Kidney (tissue), 14 donors: Measurements from ENCODE around the gene SP110. TPM values are rescaled to one million over a fixed set of nuclear protein-coding genes. Genes with fewer than 3 reads are reported as not detected.

Source experiments
- DNase-seq, 5 donors: peaks; one replicate each; pipeline ENCODE4 v3.0.0-alpha.2; 2013 to 2020
- FAIRE-seq: peaks from 2 replicates; lab custom pipeline; 2012; peaks lifted over from hg19 to GRCh38; lab: Jason Lieb, UNC
- H3K27ac ChIP-seq, 2 donors: one replicate each; pipeline ENCODE4 v1.7.0; 2013; ENCODE audit warnings: low read depth in 2 of 2, low read length in 2 of 2, inconsistent platforms in 1 of 2
- H3K27me3 ChIP-seq: one replicate; pipeline ENCODE4 v1.7.1; 2013; ENCODE audit warnings: low read length, inconsistent platforms; ENCODE audit not compliant: control insufficient read depth, insufficient read depth
- H3K36me3 ChIP-seq, 3 donors: one replicate each; pipeline versions ENCODE4 v1.7.0 to v1.7.1; 2013; ENCODE audit warnings: low read length in 3 of 3, control low read depth in 1 of 3, inconsistent platforms in 1 of 3; ENCODE audit not compliant: insufficient read depth in 3 of 3, control insufficient read depth in 2 of 3
- H3K4me1 ChIP-seq, 3 donors: one replicate each; pipeline versions ENCODE4 v1.7.0 to v1.7.1; 2013; ENCODE audit warnings: low read length in 3 of 3, inconsistent platforms in 1 of 3, low read depth in 1 of 3; ENCODE audit not compliant: control insufficient read depth in 2 of 3, insufficient read depth in 2 of 3
- H3K4me3 ChIP-seq, 3 donors: one replicate each; pipeline versions ENCODE4 v1.7.0 to v1.8.1; 2013; ENCODE audit warnings: low read length in 3 of 3, control low read depth in 1 of 3, inconsistent platforms in 1 of 3
- H3K9ac ChIP-seq, 3 donors: one replicate each; pipeline versions ENCODE4 v1.7.0 to v1.7.1; 2013; ENCODE audit warnings: low read length in 3 of 3, control low read depth in 1 of 3, inconsistent platforms in 1 of 3
- H3K9me3 ChIP-seq, 3 donors: one replicate each; pipeline versions ENCODE4 v1.7.0 to v1.7.1; 2013; ENCODE audit warnings: low read length in 3 of 3, control low read depth in 1 of 3, inconsistent platforms in 1 of 3; ENCODE audit not compliant: control insufficient read depth in 2 of 3, insufficient read depth in 1 of 3
- CTCF ChIP-seq: IDR thresholded peaks from 3 replicates; pipeline ENCODE4 v1.5.1; 2012; ENCODE audit warnings: mild to moderate bottlenecking, moderate library complexity, borderline replicate concordance; ENCODE audit not compliant: insufficient read depth; ENCODE audit errors: extremely low read depth
- intact Hi-C: fragments of 100-400 bp; cut with DNase I; formaldehyde crosslinking; loops from one replicate; pipeline ENCODE4 v1.11.1; 2022
- polyA plus RNA-seq: library from polyadenylated mRNA; stranded (reverse); fragments of 350-450 nt; fragmentation: Illumina TruSeq; extraction: RNeasy Lipid Tissue Mini Kit (QIAGEN cat#74804); gene quantifications from one replicate; pipeline ENCODE4 v1.2.3, GENCODE V29; 2014; ENCODE audit warnings: low read depth, low replicate concordance; ENCODE audit not compliant: insufficient read depth
- total RNA-seq: library from RNA; stranded (reverse); fragmentation: NEBNext Ultra II Directional; extraction: Animal tissue kit (Norgen Biotek cat#: 25700); gene quantifications from one replicate; pipeline ENCODE4 v1.2.1, GENCODE V29; 2021
- donor health status: control.
- donor health status: control.
- donor health status: control.
- donor health status: control.
- donor health status: control.
- donor health status: DM: yes; HTN: yes; CAD: no.
- donor health status: Normal renal cell carcinoma (clear cell type).

The SP110 gene
- total and polyA plus RNA-seq, 2 donors from 2014 or later: 12.7 to 28.3 TPM

- no peak overlapping the region for H3K27ac ChIP-seq
- DNase-seq: peak in 1 of 5 donors; percentile 4
- no peak for TF ChIP-seq CTCF
- no peaks in the 10 kb centered on the region for H3K9me3 ChIP-seq
- intact Hi-C loops: no loop called here
- no peak overlapping the region for H3K4me3 ChIP-seq
- H3K27me3 ChIP-seq: no peaks in the 10 kb centered on the region
- FAIRE-seq: no peak
- peaks cover 0 to 3% (median 0%) of the 10 kb centered on the region in 3 donors for H3K4me1 ChIP-seq
- H3K36me3 ChIP-seq: peaks cover 0 to 11% (median 10%) of the 10 kb centered on the region in 3 donors
- H3K9ac ChIP-seq: no peak overlapping the region
These were observed 2.4 kb downstream of the SP110 start for GRCh38 chr2:230217424-230217823.

- intact Hi-C loops: no loop called here
- FAIRE-seq: no peak
- TF ChIP-seq CTCF: no peak
- DNase-seq: no peak
- Histone ChIP-seq H3K27me3 (no peaks in the 10 kb centered on the region), H3K36me3 (peaks cover 0 to 18% (median 16%) of the 10 kb centered on the region in 3 donors), H3K9me3 (no peaks in the 10 kb centered on the region), H3K27ac (no peak overlapping the region), H3K4me1 (peaks cover 0 to 3% (median 0%) of the 10 kb centered on the region in 3 donors), H3K4me3 (no peak overlapping the region), H3K9ac (no peak overlapping the region)
These were observed 3.3 kb downstream of the SP110 start for GRCh38 chr2:230216489-230216888.

GRCh38 chr2:230209422-230210051, 10.2 kb downstream of the SP110 start:
- Histone ChIP-seq H3K4me3 (no peak overlapping the region), H3K36me3 (peaks cover 4 to 34% (median 31%) of the 10 kb centered on the region in 3 donors), H3K9ac (no peak overlapping the region), H3K27ac (no peak overlapping the region), H3K9me3 (no peaks in the 10 kb centered on the region), H3K27me3 (no peaks in the 10 kb centered on the region), H3K4me1 (peaks cover 3 to 7% (median 4%) of the 10 kb centered on the region in 3 donors)
- TF ChIP-seq CTCF: no peak
- FAIRE-seq (no peak), DNase-seq (no peak)
- intact Hi-C loops: no loop called here
